NCI-H1417 treated with DMSO at 0.1 percent for 48 hours (cell line): Measurements from ENCODE around the gene KLHL3.

Experiments
- DNase-seq: peaks from one replicate; lab custom pipeline; 2025; lab: John Stamatoyannopoulos, UW

Gene KLHL3

DNA sequence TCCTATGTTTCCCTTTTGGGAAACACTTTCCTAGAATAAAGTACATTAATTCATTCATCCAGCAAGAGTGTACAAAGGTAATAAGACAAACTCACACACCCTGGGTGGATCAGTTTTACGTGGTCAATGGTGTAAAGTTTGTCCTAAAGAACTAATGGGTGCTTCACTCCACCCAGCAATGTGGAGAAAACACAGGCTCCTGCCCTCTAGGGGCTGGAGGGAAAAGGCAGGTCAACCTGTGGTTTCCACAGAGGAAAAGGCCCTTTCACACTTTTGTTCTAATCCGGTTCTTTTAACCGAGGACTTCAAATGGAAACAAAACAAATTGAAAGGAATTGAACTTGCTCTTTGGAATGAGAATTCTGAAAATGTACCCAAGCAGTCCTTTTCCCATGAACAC is 155.9 kb downstream of the KLHL3 start:
- no peak for DNase-seq

DNA sequence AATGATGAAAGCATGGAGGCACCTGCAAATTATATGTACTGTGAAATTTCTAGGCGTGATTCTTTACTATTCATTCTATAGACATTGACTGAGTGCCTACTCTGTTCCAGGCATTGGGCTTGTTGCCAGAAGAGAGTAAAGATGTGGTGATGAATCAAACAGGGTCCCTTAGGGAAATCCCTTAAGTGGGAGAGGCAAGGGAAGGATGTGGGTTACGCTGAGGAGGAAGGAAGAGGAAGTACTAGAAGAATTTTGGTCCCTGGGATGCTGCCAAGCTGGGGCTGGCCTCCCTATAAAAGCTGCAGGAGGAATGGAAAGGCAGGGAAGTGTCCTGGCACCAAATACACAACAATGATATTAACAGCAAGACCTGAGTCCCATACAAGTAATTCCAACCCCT is 160.0 kb downstream of the KLHL3 start:
- DNase-seq = no peak

DNA sequence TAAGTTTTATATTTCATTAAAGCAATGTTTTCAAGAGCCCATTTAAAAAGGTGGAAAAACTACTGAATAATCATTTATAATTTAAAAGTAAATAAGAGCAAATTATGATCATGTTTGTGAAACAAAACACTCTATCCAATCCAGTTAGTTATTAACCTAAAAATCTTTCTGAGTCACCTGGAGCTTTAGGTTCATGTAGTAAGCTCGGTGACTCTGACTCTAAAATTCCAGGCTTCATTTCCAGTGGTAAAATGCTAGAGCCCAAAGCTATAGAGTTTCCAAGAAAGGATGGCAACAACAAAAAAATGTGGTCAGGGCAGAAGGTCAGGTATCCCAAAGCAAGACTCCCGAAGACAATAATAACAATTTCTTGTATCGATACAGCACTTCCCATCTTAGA is 160.7 kb downstream of the KLHL3 start:
- DNase-seq = no peak

- DNase-seq = no peak
These were observed 162.5 kb downstream of the KLHL3 start for GRCh38 chr5:137573376-137573775.

DNA sequence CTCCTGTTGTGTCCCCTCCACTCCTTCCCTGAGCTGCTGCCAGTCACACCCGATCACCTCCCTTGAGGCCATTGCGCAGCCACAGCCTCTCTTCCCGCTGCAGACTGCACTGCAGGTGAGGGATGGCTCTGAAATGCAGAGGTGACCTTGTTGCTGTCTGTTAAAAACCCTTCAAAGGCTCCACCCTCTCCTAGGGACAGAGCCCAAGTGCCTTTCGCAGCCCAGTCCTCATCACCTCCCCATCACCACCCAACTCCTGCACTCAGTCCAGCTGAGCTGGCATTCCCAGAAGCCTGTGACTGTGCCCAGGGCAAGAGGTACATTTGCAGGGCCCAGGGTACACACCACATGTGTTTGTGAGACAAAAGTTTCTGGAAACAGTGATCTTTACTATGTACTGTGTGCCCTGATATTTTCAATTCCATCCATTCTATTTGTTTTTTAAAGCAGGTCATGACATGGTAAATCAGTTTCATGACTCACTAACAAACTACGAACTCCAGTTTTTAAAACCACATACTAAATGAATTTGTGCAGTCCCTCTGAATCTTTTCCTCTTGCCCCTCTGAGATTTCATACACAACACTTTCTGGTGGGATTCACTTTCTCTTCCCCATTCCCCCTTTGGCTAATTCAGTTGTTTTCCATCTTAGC is 163.7 kb downstream of the KLHL3 start:
- DNase-seq = no peak

GRCh38 chr5:137570070-137570469 is 165.8 kb downstream of the KLHL3 start:
- no peak for DNase-seq
